T-cell (primary cell): Measurements from ENCODE around the gene PTPRS. TPM values are rescaled to one million over a fixed set of nuclear protein-coding genes. Genes with fewer than 3 reads are reported as not detected.

Experiments used
- ATAC-seq, 4 experiments: fragments of 200-7000 bp in 3 of 4; fragments of 150-1000 bp in 1 of 4; cut with Tn5 transposase; replicated peaks in 1 of 4; 1 replicate in 3 of 4; 2 replicates in 1 of 4; pipeline ENCODE4 v1.10.0; 2021; ENCODE audit warnings: moderate library complexity in 3 of 4, mild to moderate bottlenecking in 2 of 4, moderate number of reproducible peaks in 1 of 4
- CTCF ChIA-PET, 2 donors: fragments of 300-600 bp; sonication (Branson Sonifier 250); formaldehyde crosslinking; loops; one replicate each; lab custom pipeline; 2022; ENCODE audit warnings: antibody characterized with exemption in 2 of 2; lab: Charles Lee
- POLR2A ChIA-PET, 2 donors: fragments of 300-600 bp; sonication (Branson Sonifier 250); formaldehyde crosslinking; loops; one replicate each; lab custom pipeline; 2022; ENCODE audit warnings: antibody characterized with exemption in 2 of 2; lab: Charles Lee
- DNase-seq, 35 experiments: peaks; one replicate each; pipeline versions ENCODE4 v3.0.0 to v3.0.0-alpha.2; 2013 to 2023
- H3K27ac ChIP-seq: one replicate; pipeline ENCODE4 v1.5.1; 2013; ENCODE audit warnings: low read length
- H3K27me3 ChIP-seq, 2 experiments: replicated peaks in 1 of 2; 1 replicate in 1 of 2; 2 replicates in 1 of 2; pipeline versions ENCODE4 v1.6.1 to v1.7.0; 2013; ENCODE audit warnings: low read length in 1 of 2, mixed read lengths in 1 of 2; ENCODE audit not compliant: control insufficient read depth in 2 of 2, insufficient read depth in 2 of 2; ENCODE audit errors: extremely low read depth in 1 of 2
- H3K36me3 ChIP-seq, 2 donors: 1 replicate in 1 of 2; 2 replicates in 1 of 2; pipeline versions ENCODE4 v1.6.1 to v1.7.0; 2013; ENCODE audit warnings: low read length in 1 of 2; ENCODE audit not compliant: control insufficient read depth in 2 of 2, insufficient read depth in 1 of 2; ENCODE audit errors: extremely low read depth in 1 of 2
- H3K4me1 ChIP-seq, 2 experiments: 1 replicate in 1 of 2; 2 replicates in 1 of 2; pipeline versions ENCODE4 v1.6.1 to v1.7.0; 2013; ENCODE audit warnings: low read length in 2 of 2, mixed read lengths in 1 of 2; ENCODE audit not compliant: insufficient read depth in 2 of 2, control insufficient read depth in 1 of 2; ENCODE audit errors: extremely low read depth in 1 of 2
- H3K4me3 ChIP-seq, 2 donors: 1 replicate in 1 of 2; 2 replicates in 1 of 2; pipeline versions ENCODE4 v1.5.1 to v1.7.0; 2013; ENCODE audit warnings: mild to moderate bottlenecking in 2 of 2, low read length in 1 of 2, moderate library complexity in 1 of 2; ENCODE audit not compliant: control insufficient read depth in 1 of 2; ENCODE audit errors: extremely low read depth in 1 of 2
- H3K9me3 ChIP-seq: 2 replicates; pipeline ENCODE4 v1.7.0; 2013
- H3K27ac Mint-ChIP-seq, 2 donors: one replicate each; pipeline ENCODE4 v1.8.0; 2020 to 2021; ENCODE audit warnings: mild to moderate bottlenecking in 2 of 2, mixed read lengths in 2 of 2
- H3K27me3 Mint-ChIP-seq, 2 donors: one replicate each; pipeline ENCODE4 v1.8.0; 2021 to 2022; ENCODE audit warnings: mixed read lengths in 2 of 2
- H3K36me3 Mint-ChIP-seq: one replicate; pipeline ENCODE4 v1.8.0; 2021; ENCODE audit warnings: mixed read lengths
- H3K4me1 Mint-ChIP-seq, 3 donors: one replicate each; pipeline ENCODE4 v1.8.0; 2020 to 2022; ENCODE audit warnings: mixed read lengths in 3 of 3, mild to moderate bottlenecking in 1 of 3
- H3K4me3 Mint-ChIP-seq, 3 donors: one replicate each; pipeline ENCODE4 v1.8.0; 2020 to 2022; ENCODE audit warnings: mild to moderate bottlenecking in 3 of 3, mixed read lengths in 3 of 3, moderate library complexity in 3 of 3
- H3K9me3 Mint-ChIP-seq, 3 donors: one replicate each; pipeline ENCODE4 v1.8.0; 2020 to 2022; ENCODE audit warnings: mixed read lengths in 3 of 3
- WGBS: methylation state at CpG from one replicate; pipeline ENCODE4 v1.1.5; 2013; ENCODE audit warnings: missing lambda C conversion rate; ENCODE audit not compliant: insufficient coverage; 5-methylcytosine and 5-hydroxymethylcytosine counted together
- total RNA-seq, 35 experiments: library from RNA in 6 of 35; stranded (reverse) in 6 of 35; fragments of 120-200 nt in 1 of 35; gene quantifications; one replicate each; pipeline versions ENCODE4 v1.2.1 to v1.2.4 and lab custom pipeline; 2013 to 2026

The PTPRS gene
- total RNA-seq, 5 donors from 2014 or later (not counting 1 experiment from before 2014, with no cell fraction given), result 2.9 to 5.6 (median 4.1) TPM

DNA sequence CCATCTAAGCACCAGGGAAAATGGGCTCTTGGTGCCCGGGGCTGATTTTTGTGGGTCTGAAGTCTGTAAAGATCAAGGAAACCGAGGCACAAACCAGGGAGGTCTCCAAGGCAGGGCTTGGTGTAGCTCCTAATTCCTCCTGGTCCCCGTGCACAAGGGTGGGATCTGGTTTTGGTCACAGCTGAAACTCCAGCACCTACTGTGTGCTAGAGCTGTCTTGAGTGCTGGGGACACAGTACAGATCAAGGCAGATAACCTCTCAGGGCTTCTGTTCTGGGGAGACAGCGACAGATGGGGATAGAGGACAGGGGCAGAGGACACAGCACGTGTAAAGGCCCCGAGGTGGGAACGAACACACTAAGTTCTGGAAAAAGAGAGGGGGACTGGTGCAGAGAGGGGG lies 37.4 kb downstream of the PTPRS start:
- Mint-ChIP-seq H3K9me3 (peaks cover 0 to 6% (median 0%) of the 10 kb centered on the region in 3 donors), H3K4me1 (no peaks in the 10 kb centered on the region), H3K27me3 (peaks cover 7% of the 10 kb centered on the region in 2 donors), H3K27ac (no peak overlapping the region), H3K36me3 (no peaks in the 10 kb centered on the region), H3K4me3 (no peak overlapping the region)
- ChIA-PET POLR2A (no interaction called here), CTCF (no interaction called here)
- Histone ChIP-seq H3K9me3 (no peaks in the 10 kb centered on the region), H3K4me3 (no peak overlapping the region), H3K36me3 (no peaks in the 10 kb centered on the region), H3K27me3 (peaks cover 0 to 14% of the 10 kb centered on the region in 2 experiments), H3K27ac (no peak overlapping the region), H3K4me1 (no peaks in the 10 kb centered on the region)
- no peak for DNase-seq
- ATAC-seq, result no peak
- 80% methylated on average over 6 of the region's 7 CpGs for WGBS

GRCh38 chr19:5302396-5302795 lies 38.2 kb downstream of the PTPRS start:
- ChIA-PET CTCF (no interaction called here), POLR2A (no interaction called here)
- no peaks in the 10 kb centered on the region for H3K4me1 Mint-ChIP-seq
- Histone ChIP-seq H3K4me3 (no peak overlapping the region), H3K27me3 (peaks cover 0 to 13% of the 10 kb centered on the region in 2 experiments), H3K4me1 (no peaks in the 10 kb centered on the region), H3K9me3 (no peaks in the 10 kb centered on the region), H3K27ac (no peak overlapping the region), H3K36me3 (no peaks in the 10 kb centered on the region)
- H3K4me3 Mint-ChIP-seq, result no peak overlapping the region
- peaks cover 7% of the 10 kb centered on the region in 2 donors for H3K27me3 Mint-ChIP-seq
- no peak for ATAC-seq
- DNase-seq, result no peak
- no peaks in the 10 kb centered on the region for H3K36me3 Mint-ChIP-seq
- 84% methylated on average over 2 of the region's 9 CpGs for WGBS
- H3K27ac Mint-ChIP-seq, result no peak overlapping the region
- peaks cover 0 to 6% (median 0%) of the 10 kb centered on the region in 3 donors for H3K9me3 Mint-ChIP-seq

DNA sequence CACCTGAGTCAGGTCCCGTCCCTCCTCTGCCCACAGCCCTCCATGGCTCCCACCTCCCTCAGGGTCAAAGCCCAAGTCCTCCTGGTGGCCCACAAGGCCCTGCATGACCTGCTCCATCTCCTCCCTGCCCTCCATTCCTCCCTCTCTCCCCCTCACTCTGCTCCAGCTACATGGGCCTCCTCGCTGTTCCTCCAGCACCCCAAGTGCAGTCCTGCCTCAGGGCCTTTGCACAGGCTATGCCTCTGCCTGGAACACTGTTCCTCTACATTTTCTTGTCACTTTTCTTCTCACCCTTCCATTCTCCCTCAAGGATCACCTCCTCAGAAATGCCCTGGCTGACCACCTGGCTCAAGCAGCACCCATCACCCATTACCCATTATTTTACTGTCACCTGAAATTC lies 41.5 kb downstream of the PTPRS start:
- Mint-ChIP-seq H3K27me3 (peaks cover 4 to 7% of the 10 kb centered on the region in 2 donors), H3K4me3 (no peak overlapping the region), H3K9me3 (peaks cover 0 to 6% (median 0%) of the 10 kb centered on the region in 3 donors), H3K36me3 (no peaks in the 10 kb centered on the region), H3K27ac (no peak overlapping the region), H3K4me1 (peaks cover 0 to 4% (median 0%) of the 10 kb centered on the region in 3 donors)
- no peak overlapping the region for H3K4me3 ChIP-seq
- DNase-seq (no peak), ATAC-seq (no peak)
- no peaks in the 10 kb centered on the region for H3K4me1 ChIP-seq
- ChIA-PET CTCF (no interaction called here), POLR2A (no interaction called here)
- H3K36me3 ChIP-seq, result no peaks in the 10 kb centered on the region
- H3K9me3 ChIP-seq, result no peaks in the 10 kb centered on the region
- peaks cover 0 to 15% of the 10 kb centered on the region in 2 experiments for H3K27me3 ChIP-seq
- 78% methylated on average over 2 of the region's 2 CpGs for WGBS
- no peak overlapping the region for H3K27ac ChIP-seq

- Mint-ChIP-seq H3K4me1 (peaks cover 0 to 4% (median 0%) of the 10 kb centered on the region in 3 donors), H3K27ac (no peak overlapping the region), H3K27me3 (peaks cover 4 to 7% of the 10 kb centered on the region in 2 donors), H3K4me3 (no peak overlapping the region), H3K9me3 (peaks cover 0 to 6% (median 0%) of the 10 kb centered on the region in 3 donors), H3K36me3 (no peaks in the 10 kb centered on the region)
- ChIA-PET POLR2A (interaction anchor here in 1 of 2 donors (0.6 kb wide), 1 partner anchor 382 kb away, joined by 4 read pairs; no protein-coding TSS in a partner anchor), CTCF (no interaction called here)
- Histone ChIP-seq H3K4me1 (peaks cover 0 to 6% of the 10 kb centered on the region in 2 experiments), H3K9me3 (no peaks in the 10 kb centered on the region), H3K36me3 (no peaks in the 10 kb centered on the region), H3K4me3 (no peak overlapping the region), H3K27me3 (peaks cover 0 to 19% of the 10 kb centered on the region in 2 experiments), H3K27ac (no peak overlapping the region)
- WGBS, result 91% methylated on average over 13 of the region's 13 CpGs
- DNase-seq (no peak), ATAC-seq (no peak)
Observed at GRCh38 chr19:5298471-5298901, 42.1 kb downstream of the PTPRS start.

DNA sequence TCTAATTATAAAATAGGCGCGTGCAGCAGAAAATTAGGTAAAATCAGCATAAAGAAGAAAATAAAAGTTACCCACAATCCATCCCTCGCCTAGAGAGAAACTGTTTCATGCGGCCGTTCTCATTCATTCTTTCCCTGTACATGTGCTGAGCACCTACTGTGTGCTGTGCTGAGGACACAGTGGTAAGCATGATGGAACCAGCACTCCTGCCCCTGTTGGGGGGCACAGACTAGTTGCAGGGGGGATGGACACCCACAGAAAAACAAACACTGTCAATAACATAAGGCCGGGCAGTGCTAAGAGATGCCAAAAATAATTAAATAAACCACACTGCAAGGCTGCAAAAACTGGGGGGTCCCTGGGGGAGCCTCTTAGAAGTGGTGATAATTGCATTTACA lies 43.3 kb downstream of the PTPRS start:
- no CpG with 5 or more reads among the region's 6 CpGs for WGBS
- ChIA-PET CTCF (no interaction called here), POLR2A (no interaction called here)

GRCh38 chr19:5296457-5297271 lies 43.9 kb downstream of the PTPRS start:
- CTCF ChIA-PET, result no interaction called here
- peaks cover 0 to 22% of the 10 kb centered on the region in 2 experiments for H3K4me1 ChIP-seq
- ATAC-seq (no peak), DNase-seq (no peak)
- no peaks in the 10 kb centered on the region for H3K36me3 ChIP-seq
- H3K27ac ChIP-seq, result no peak overlapping the region
- H3K27me3 ChIP-seq, result peaks cover 0 to 31% of the 10 kb centered on the region in 2 experiments
- POLR2A ChIA-PET, result no interaction called here
- H3K4me3 ChIP-seq, result no peak overlapping the region
- H3K4me1 Mint-ChIP-seq, result peaks cover 8 to 15% (median 11%) of the 10 kb centered on the region in 3 donors
- H3K36me3 Mint-ChIP-seq, result no peaks in the 10 kb centered on the region
- 90% methylated on average over 5 of the region's 16 CpGs for WGBS
- peaks cover 8 to 14% of the 10 kb centered on the region in 2 donors for H3K27me3 Mint-ChIP-seq
- H3K9me3 ChIP-seq, result no peaks in the 10 kb centered on the region
- H3K9me3 Mint-ChIP-seq, result peaks cover 0 to 6% (median 0%) of the 10 kb centered on the region in 3 donors
- no peak overlapping the region for H3K4me3 Mint-ChIP-seq
- no peak overlapping the region for H3K27ac Mint-ChIP-seq

More for the DNA sequence above, 43.3 kb downstream of the PTPRS start:
- no peak overlapping the region for H3K27ac Mint-ChIP-seq
- peaks cover 0 to 16% of the 10 kb centered on the region in 2 experiments for H3K4me1 ChIP-seq
- H3K4me3 ChIP-seq, result no peak overlapping the region
- H3K4me1 Mint-ChIP-seq, result peaks cover 2 to 9% (median 5%) of the 10 kb centered on the region in 3 donors
- H3K36me3 Mint-ChIP-seq, result no peaks in the 10 kb centered on the region
- DNase-seq (no peak), ATAC-seq (no peak)
- H3K9me3 ChIP-seq, result no peaks in the 10 kb centered on the region
- no peaks in the 10 kb centered on the region for H3K36me3 ChIP-seq
- no peak overlapping the region for H3K27ac ChIP-seq
- peaks cover 4 to 8% of the 10 kb centered on the region in 2 donors for H3K27me3 Mint-ChIP-seq
- H3K27me3 ChIP-seq, result peaks cover 0 to 25% of the 10 kb centered on the region in 2 experiments
- H3K9me3 Mint-ChIP-seq, result peaks cover 0 to 6% (median 0%) of the 10 kb centered on the region in 3 donors
- H3K4me3 Mint-ChIP-seq, result no peak overlapping the region
